GM12891 (cell line): ENCODE data around the gene HK3.

Source experiments
- PAX5 ChIP-seq: IDR thresholded peaks from 2 replicates; pipeline ENCODE4 v1.6.1; 2011; ENCODE audit warnings: low read length, moderate library complexity, mild to moderate bottlenecking; ENCODE audit not compliant: insufficient read depth, severe bottlenecking
- POLR2A ChIP-seq: IDR thresholded peaks from 2 replicates; pipeline ENCODE4 v1.6.1; 2011; ENCODE audit warnings: low read depth, low read length, control low read depth
- POLR2AphosphoS5 ChIP-seq: IDR thresholded peaks from 2 replicates; pipeline ENCODE4 v1.6.1; 2011; ENCODE audit warnings: low read depth, low read length, control low read depth
- SPI1 ChIP-seq: IDR thresholded peaks from 2 replicates; pipeline ENCODE4 v1.6.1; 2011; ENCODE audit warnings: low read depth, low read length, control low read depth
- TAF1 ChIP-seq: IDR thresholded peaks from 2 replicates; pipeline ENCODE4 v1.6.1; 2011; ENCODE audit warnings: low read depth, low read length, control low read depth

DNA sequence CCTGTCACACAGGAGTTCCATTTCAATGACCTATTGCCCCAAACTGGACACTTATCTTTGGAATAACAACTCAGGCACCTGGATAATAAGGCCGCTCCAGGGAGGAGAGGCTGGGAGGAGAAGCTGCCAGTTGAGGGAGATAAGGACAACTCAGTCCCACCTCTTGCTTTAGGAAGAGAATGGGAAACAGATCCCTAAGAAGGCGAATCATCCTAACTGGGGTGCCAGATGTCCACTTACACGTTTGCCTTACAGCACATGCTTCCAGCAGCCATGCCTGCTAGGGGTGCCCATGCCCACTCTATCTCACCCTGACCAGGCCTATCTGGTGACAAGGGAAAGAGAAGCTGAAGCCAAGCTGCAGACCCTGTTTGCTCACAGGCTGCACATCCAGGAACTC, 6.5 kb downstream of the HK3 start:
- no peak for TF ChIP-seq POLR2A
- no peak for TF ChIP-seq POLR2AphosphoS5
- TF ChIP-seq SPI1 = no peak
- no peak for TF ChIP-seq TAF1
- TF ChIP-seq PAX5 = no peak
